CD1c-positive myeloid dendritic cell (primary cell): ENCODE data around the gene AP4B1.
A peak's percentile ranks its signal among the peaks of the same experiment; 100 is the strongest.

ENCODE experiments used
- DNase-seq: peaks from one replicate; pipeline ENCODE4 v3.0.0-alpha.2; 2016; ENCODE audit errors: extremely low spot score

Gene AP4B1

DNA sequence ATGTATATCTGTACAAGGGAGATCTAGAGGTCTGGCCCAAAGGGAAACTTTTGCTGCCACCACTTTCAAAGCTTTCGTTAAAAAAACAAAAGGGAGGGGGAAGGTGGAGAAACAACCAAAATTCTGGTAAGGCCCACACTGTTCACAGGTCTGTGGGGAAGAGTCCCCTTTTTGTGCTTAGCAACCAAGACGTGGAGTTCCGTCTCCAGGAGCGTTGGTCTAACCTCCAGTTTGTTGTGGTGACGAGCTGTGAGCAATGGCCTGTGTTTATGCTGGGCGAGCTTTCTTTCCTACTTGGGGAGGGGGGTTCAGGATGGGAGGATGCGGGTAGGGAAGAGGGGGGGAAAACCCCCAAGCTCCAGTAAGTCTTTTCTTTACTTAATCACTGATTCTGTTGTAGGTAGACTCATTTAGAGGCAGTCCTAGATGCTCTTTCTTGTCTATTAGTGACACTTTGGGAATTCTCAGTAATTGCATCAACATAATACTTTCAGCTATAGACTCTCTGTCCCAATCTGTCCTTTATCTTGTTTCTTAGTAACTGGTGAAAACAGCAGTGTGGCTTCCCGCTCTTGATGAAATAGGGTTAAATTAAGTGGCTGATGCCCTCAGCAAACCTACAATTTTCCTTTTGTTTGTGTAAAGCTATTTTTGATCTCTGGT, 26.0 kb upstream of the AP4B1 start:
- peak; percentile 71 for DNase-seq

DNA sequence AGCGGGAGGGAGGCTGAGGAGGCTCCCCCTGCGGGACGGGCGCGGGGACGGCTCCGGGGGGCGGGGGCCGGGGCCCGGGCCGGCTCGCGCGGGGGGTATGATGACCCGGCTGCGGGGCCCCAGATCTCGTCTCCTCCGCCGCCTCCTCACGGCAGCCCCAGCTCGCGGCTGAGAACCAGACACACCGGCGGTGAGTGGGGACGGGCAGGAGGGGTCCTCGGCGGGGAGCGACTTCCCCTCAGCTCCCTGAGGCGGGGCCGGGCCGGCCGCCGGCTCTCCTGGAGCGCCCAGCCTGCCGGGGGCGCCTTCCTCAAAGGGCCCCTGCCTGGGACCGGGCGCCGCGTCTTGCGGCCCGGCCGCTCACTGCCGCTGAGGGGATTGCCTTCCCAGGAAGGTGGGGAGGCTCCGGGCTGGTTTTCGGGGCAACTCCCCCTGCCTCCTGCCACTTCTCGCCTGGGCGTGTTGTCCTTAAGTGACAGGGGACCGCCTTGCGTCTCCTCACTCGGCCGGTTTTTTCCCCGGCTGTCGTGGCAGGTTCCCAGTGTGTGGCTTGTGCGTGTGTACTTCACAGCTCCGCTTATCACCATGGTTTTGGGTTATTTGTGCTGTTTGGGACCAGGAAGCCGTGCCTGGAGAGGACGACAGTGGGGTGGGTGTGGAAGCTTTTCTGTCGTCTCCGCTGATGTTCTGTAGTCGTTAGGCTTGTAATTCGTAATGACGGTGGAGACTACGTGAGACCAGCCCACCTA, 25.3 kb upstream of the AP4B1 start:
- peak; percentile 74 for DNase-seq

DNA sequence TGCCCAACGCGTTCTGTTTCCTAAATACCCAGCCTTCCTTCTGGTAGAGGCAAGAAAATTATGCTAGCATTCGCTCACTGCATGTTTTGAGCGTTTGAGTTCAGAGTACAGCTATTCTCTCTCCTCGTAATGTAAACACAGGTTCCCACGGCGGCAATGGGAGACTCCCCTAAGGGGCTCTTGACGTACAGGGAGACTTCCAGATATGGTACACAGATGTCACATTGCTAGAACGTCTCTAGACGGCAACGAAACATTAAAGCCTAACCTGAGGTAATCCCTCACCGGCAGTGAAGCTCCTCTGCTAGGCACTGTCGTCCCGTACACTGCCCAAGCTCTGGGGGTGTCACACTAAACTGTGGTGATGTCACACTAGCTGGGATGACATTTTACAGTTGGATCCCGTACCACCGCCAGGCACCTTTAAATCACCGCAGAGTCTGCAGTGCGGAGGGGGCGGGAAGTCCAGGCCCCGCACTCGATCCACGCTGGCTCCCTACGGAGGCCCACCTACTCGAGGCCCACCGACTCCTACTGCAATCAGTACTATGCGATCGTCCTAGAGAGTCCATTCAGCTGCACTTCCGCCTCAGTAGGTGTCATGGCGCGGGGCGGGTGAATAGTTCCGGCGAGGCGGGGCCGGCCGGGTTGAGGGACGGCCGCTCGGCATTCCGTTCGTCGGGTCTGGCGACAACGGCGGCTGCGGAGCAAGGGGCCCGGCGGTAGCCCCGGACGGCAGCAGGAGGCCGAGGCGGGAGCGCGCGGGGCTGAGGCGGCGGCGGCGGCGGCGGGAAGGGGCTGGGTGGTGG, 24.5 kb upstream of the AP4B1 start, which contains the start of gene HIPK1:
Gene HIPK1, plus strand, starts transcription at position 384 of the 809 bp plus-strand sequence.
- DNase-seq = peak; percentile 96

DNA sequence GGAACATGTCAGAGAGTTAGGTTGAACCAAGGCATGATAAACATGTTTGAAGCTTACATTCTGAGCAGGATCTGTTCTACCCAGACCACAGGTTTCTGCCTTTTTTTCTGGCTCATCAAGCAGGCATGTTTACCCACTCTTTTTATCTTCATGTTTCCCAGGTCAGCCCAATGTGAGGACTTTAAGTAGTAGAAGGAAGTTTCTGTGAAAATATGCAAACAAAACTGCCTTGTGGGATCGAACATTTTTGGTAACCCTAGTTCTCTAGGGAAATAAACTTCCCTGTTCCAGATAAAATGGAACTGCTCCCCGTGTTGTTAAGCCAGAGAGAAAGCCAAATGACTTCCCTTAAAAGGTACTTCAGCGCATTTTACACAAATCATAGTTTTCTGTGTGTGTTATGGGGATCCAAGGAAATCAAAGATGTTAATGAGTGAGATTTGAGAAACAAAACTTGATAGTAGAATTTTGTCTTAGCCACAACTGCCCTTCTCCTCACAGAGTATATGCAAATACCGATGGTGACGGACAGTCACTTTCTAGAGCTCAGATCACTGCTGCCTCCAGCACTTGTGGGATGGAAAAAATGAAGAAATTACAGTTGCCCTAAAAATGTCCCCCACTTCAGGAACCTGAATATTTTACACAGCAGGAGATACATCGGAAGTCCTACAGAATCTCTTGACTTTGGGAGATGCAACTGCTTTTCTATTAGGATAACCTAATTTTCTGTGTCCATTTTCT, 23.8 kb upstream of the AP4B1 start:
- DNase-seq = peak; percentile 67

DNA sequence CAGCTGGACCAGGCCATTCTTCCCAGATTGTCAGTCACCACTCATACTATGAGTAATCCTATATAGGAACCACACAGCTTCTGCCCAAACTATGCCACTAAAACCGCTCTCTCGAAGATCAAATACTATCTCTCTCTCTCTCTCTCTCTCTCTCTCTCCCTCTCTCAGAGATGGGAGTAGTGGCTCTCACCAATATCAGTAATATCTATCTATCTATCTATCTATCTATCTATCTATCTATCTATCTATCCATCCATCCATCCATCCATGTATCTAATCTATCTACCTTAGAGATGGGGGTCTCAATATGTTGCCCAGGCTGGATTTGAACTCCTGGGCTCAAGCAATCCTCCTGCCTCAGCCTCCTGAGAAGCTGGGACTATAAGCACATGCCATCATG, 19.9 kb upstream of the AP4B1 start:
- DNase-seq = no peak

DNA sequence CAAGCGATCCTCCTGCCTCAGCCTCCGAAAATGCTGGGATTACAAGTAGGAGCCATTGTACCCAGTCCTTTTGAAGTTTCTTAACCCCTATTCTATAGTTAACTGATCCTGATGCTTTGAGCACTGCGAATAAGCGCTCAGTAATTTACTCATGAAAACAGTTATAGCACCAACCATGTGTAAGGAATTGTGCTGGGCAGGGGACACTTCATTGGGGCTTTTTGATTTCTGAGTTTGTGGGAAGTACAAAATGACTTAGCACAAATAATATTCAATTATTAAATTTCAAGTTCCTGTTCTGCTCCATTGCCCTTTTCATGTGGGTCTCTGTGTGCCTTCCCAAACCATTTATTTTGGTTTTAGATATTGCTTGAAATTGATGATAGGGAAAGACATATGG, 18.4 kb upstream of the AP4B1 start:
- no peak for DNase-seq

DNA sequence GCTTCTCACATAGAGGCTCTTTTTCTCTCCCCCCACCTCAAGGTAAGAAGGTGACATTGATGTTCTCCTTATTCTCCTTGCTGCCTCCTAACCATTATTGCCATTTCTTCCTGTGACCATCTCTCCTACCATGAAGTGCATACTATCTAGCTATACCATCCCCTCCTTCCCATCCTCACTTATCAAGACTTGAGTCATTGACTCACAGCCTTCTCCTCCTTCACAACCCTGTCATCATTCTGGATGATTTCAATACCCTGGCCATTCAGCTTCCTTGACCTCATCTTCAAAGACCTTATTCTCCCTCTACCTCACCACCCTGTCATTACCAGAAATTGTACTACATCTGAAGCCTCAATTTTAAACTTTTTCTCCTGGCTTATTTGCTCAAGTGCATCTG, 13.6 kb upstream of the AP4B1 start:
- no peak for DNase-seq

DNA sequence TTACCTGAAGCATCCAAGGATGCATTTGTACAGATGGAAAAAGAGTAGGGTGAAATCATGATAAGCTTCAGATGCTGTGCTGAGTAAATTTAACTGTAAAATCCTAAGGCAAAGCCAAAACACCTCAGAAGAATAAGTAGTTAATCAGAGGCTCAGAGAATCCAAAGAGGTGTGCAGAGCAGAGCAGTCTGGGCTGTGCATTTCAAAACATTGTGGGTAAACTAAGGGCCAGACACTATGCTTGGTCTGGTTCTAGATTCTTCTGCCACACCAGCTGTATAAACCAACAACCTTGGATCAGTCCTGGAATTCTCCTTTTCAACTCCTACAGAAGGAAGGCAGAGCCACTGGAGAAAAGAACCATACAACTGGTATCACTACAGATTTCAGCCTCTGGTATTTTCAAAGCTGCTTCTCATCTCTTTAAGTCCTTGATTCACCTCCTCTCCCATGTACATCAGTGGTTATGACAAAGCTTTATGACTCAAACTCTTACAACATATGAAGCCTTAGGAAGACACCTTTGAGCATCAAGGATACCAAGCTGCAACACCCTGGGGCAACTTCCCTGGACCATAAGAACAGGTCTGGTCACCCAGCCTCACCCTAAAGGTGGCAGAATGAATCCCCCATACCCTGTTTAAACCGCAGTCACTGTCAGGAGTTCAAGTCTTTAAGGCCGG, 12.9 kb upstream of the AP4B1 start:
- no peak for DNase-seq

DNA sequence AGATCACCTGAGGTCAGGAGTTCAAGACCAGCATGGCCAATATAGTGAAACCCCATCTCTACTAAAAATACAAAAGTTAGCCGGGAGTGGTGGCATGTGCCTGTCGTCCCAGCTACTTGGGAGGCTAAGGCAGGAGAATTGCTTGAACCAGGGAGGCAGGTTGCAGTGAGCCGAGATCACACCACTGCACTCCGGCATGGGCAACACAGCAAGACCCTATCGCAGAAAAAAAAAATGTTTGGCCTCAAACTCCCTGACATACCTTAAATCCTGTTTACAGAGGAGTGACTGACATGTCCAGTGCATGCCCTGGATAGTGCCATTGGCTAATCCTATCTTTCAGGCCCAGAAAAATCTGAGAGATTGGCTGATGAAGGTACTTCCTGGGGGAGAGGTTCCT, 12.4 kb upstream of the AP4B1 start:
- DNase-seq = no peak

DNA sequence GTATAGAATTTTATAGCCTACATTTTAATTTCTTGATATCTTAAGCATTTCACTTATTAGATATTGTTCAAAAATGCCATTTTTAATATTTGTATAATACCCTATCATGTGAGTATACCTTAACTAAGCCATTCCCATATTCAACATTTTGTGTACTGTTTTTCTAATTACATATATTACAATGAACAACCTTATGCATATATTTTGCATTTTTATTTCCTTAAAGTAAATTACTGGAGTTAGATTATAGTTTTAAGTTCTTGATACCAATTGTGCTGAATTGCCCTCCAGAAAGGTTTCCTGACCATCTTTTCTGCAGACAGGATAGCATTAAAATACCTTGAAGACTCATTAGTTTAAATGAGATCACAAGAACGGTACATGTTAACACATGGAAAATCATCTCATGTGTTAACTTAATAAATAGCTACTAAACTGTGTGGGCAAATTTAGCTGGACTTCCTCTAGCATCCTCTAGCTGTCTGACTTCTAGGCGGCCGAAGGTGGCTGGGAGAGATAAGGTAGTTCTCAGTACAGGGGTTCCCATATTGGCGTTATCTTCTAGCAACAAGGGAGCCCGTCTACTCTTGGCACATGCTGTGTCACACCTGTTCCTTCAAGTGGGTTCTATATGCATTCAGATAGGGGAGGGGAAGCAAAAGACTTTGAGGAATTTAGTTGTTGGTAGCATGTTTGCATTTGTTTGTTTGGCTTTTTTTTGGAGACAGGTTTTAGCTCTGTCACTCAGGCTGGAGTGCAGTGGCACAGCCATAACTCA, 9.5 kb upstream of the AP4B1 start:
- no peak for DNase-seq

DNA sequence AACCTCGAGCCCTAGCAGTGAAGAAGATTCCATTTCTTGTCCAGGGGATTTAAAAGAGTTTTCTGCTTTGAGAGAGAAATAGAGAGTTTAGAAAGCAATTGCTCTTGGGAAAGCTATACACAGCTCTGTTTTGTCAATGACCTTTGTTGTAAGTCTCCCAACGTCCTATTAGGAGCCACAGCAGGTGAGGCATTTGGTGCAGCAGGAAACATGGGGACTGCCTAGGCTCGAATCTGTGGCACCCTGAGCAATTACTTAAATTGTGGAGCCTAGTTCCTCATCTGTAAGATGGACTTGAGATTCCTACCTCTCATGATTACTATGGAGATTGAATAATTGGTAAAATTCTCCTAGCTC, 8.7 kb upstream of the AP4B1 start:
- no peak for DNase-seq

DNA sequence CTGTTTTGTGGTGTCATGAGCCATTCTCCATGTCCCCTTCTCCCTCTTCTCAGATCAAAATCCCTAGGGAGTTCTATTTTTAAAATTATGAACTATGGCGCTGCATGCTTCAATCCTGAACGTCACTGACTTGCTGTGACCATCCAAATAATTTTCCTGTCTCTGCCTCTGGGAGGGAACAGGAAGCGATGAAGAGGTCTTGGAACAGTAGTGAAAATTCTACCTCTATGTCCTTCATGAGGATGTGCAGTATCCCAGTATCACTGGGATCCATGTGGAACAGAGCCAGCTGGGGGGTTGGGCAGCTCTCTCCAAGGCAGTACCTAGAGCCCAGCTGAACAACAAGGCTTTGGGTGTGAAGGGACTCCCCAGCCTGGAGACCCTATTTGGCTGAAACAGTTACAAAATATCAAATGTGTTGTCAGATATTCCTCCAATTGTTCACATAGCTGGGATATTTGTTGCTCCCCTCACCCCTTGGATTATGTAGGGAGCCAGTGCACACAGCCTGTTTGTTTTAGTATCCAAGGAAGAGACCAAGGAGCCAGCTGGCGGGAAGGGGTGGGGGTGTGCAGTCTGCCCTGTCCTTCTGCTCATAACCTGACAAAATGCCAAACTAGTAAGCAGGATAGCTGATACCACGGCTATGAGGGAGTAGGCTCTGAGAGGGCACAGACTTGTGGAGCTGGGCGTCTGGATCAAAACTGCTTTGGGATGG, 8.2 kb upstream of the AP4B1 start:
- no peak for DNase-seq

DNA sequence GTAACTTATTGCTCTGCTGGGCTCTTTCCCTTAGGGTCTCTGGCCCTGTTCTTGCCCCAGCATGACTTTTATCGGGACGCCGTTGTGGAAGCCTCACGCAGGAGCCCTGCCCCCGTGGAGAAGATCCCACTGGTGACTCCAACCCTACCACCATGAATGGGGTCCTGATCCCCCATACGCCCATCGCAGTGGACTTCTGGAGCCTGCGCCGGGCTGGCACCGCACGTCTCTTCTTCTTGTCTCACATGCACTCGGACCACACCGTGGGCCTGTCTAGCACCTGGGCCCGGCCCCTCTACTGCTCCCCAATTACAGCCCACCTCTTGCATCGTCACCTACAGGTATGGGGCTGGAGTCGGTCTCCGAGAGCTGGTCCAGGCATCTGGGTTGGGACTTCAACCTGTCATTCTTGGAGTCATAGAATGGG, 849 bp upstream of the AP4B1 start:
- no peak for DNase-seq

DNA sequence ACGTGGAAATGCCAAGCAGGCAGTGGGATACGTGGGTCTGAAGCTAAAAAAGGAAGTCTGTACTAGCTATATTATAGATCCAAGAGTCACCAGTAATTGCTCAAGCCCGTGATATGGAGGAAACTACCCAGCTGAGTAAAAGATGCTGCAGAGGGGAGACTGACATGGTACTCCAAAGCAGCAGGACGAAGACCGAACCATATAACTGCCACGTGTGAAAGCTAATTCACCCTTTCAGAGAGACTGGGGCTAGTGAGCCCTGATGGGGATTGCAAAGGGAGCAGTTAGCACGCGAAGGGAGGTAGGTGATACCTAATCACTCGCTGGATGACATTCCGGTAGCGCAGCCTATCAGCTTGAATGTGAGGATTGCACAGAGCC, 316 bp downstream of the AP4B1 start:
- DNase-seq = peak; percentile 71

DNA sequence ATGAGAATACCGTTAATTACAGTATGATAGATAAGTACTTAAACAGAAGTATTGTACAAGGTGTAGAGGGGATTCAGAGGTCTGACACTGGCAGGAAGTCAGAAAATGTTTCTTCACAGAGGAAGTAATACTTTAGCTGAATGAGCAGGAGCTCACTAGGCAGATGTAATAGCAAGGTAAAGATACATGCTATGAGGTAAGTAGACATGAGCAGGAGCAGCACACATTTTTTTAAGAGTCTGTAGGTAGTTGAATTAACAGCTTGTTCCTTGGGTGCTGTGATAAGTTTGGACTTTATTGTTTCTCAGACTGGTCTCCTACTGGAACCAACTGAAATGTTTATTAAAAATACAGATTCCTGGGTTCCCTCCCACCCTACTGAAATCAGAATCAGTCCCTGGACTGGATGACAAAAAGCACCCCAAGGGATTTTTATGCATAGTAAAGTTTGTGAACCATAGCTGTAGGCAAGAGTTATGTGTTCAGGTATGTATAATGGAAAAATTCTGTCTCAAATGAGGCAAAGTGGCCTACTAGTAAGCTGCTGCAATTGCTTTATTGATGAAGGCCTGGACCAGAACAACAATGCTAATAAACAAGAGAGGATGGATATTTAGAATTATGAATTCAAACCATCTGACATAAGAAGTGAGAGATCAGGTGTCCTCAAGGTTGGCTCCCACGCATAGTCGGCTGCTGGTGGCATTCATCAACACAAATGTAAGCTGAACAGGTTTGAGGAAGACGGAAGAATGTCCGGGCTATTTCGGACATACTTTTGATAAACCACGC, 902 bp downstream of the AP4B1 start:
- DNase-seq = no peak

DNA sequence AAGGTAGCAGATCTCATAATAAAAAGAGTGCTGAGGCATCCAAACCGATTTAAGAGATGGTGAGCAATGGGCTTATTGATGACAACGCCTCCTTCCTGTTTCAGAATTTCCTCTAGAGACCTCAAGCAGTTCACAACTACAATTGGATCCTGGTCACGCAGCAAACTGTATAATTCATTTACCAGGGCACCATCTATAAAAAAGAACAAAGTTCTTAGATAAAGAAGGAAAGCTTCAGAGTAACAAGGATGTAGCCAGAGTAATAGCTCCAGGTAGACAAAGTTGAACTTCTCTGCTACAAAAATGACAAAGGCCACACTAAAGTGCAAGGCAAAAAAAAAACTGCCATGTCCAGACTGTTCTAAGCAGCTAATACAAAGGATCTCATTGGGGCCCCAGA, 3.4 kb downstream of the AP4B1 start:
- no peak for DNase-seq

DNA sequence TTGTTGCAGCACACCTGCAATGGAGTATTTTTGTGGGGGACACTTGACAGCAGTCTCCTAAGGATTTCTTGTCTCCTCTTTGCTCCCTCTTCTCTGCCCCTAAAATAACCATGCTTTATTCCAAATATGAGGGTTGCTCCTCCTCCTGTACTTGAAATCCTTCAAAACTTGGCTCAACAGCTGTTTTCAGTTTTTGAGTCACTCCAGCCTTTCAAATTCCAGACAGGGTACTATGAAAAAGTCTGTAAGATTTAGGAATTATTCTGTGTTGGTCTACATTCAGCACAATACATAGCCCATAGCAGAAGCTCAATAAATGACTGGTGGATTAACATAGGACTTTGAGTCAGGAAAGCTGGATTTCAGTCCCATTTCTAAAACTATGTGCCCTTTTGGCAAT, 5.5 kb downstream of the AP4B1 start:
- DNase-seq = no peak

DNA sequence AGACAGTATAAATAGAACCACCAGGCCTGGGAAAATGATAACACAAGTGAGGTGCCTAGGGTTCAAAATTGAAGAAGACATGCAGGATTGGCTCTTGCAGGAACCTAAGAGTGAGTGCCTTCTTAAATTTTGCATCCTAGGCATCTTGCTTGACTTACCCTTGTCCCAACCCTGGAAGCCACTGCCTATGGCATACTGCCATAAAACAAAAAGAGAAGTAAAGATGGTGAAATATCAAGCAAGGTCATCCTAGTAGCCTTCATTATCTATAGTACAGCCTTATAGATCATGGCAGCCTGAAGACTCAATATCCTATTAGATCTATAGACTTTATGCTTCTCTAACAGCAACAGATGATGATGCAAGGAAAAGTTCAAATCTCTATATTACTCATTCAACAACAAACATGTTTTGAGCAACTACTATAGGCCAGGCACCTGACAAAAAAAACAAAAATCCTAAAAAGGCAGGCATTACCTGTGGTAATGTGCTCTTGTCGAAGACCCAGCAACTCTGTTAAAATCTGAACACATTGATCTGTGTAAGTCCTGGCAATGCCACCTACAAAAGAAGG, 6.3 kb downstream of the AP4B1 start:
- no peak for DNase-seq

DNA sequence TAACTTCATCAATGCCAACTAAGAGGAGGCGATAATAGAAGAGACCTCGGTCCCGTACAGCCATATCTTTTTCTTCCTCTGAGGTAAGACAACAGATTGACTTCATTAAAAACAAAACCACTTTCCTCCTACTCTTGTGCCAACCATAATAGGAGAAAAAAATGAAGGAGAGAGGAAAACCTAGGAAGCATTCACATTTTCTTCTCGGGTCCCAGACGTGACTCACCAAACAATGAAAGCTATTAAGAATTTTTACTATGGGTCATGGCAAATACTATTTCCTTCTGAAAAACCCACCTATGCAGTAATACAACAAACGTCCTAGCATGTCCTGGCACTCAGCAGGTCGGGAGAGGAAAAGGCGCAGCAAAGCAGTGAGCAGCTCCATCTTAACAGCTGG, 8.6 kb downstream of the AP4B1 start:
- DNase-seq = no peak
